ENCODE results near the gene TMEM63A. TPM values are rescaled to one million over a fixed set of nuclear protein-coding genes. Genes with fewer than 3 reads are reported as not detected.

The TMEM63A gene
- total RNA-seq, 1 experiment from 2014 or later = 91.7 TPM

- Mint-ChIP-seq H3K9me3 (peaks cover 5% of the 10 kb centered on the region), H3K4me1 (peaks cover 28% of the 10 kb centered on the region), H3K4me3 (no peak overlapping the region), H3K36me3 (no peaks in the 10 kb centered on the region), H3K27me3 (ENCODE audit: low read depth) (peaks cover 31% of the 10 kb centered on the region), H3K27ac (no peak overlapping the region)
- no peak for ATAC-seq
- TF ChIP-seq OVOL2 (CRISPR knock-in tag; IDR thresholded peaks at IDR 0.05; ENCODE audit: borderline replicate concordance) = no peak
- POLR2A ChIA-PET = no interaction called here
- CTCF ChIA-PET = interaction anchor here (3.5 to 5.1 kb wide), 2 partner anchors 18 to 27 kb away, joined by 13 to 94 read pairs; partner anchors contain the start of genes LEFTY1 and TMEM63A
- DNase-seq (ENCODE audit: low spot score) = no peak
Measured at GRCh38 chr1:225907341-225907740, 25.2 kb upstream of the TMEM63A start.

GRCh38 chr1:225906467-225906866 lies 24.3 kb upstream of the TMEM63A start:
- ChIA-PET POLR2A (no interaction called here), CTCF (interaction anchor here (0.6 to 3.5 kb wide), 3 partner anchors 17 to 159 kb away, joined by 3 to 13 read pairs (median 3); partner anchors contain the start of gene LEFTY1)
- Mint-ChIP-seq H3K36me3 (no peaks in the 10 kb centered on the region), H3K27ac (no peak overlapping the region), H3K27me3 (ENCODE audit: low read depth) (peaks cover 27% of the 10 kb centered on the region), H3K9me3 (peaks cover 5% of the 10 kb centered on the region), H3K4me1 (peaks cover 23% of the 10 kb centered on the region), H3K4me3 (no peak overlapping the region)
- ATAC-seq (no peak), DNase-seq (ENCODE audit: low spot score) (no peak)
- no peak for TF ChIP-seq ATF1 (CRISPR knock-in tag; IDR thresholded peaks at IDR 0.05)
- TF ChIP-seq CREM (CRISPR knock-in tag; IDR thresholded peaks at IDR 0.05) = no peak
- TF ChIP-seq OVOL2 (CRISPR knock-in tag; IDR thresholded peaks at IDR 0.05; ENCODE audit: borderline replicate concordance) = no peak
- no peak for TF ChIP-seq NR1H2 (CRISPR knock-in tag; IDR thresholded peaks at IDR 0.05)

- Mint-ChIP-seq H3K36me3 (no peaks in the 10 kb centered on the region), H3K4me1 (peaks cover 25% of the 10 kb centered on the region), H3K27ac (no peak overlapping the region), H3K9me3 (peaks cover 5% of the 10 kb centered on the region), H3K4me3 (no peak overlapping the region), H3K27me3 (ENCODE audit: low read depth) (peaks cover 30% of the 10 kb centered on the region)
- CTCF ChIA-PET = no interaction called here
- POLR2A ChIA-PET = interaction anchor here (0.9 kb wide), 1 partner anchor 14 kb away, joined by 3 read pairs; no protein-coding TSS in a partner anchor
- DNase-seq (ENCODE audit: low spot score) = no peak
- no peak for ATAC-seq
- no peak for TF ChIP-seq EMX1 (CRISPR knock-in tag; IDR thresholded peaks at IDR 0.05)
- TF ChIP-seq STAT6 (CRISPR knock-in tag; conservative IDR thresholded peaks at IDR 0.05; ENCODE audit: low read depth) = no peak
- TF ChIP-seq ZSCAN18 (CRISPR knock-in tag; IDR thresholded peaks at IDR 0.05) = no peak
- TF ChIP-seq SOX15 (CRISPR knock-in tag; IDR thresholded peaks at IDR 0.05) = no peak
- TF ChIP-seq ZNF425 (CRISPR knock-in tag; conservative IDR thresholded peaks at IDR 0.05) = no peak
- TF ChIP-seq ATF6 (CRISPR knock-in tag; IDR thresholded peaks at IDR 0.05) = no peak
- no peak for TF ChIP-seq ATF1 (CRISPR knock-in tag; IDR thresholded peaks at IDR 0.05)
- no peak for TF ChIP-seq ZBTB21 (CRISPR knock-in tag; IDR thresholded peaks at IDR 0.05; ENCODE audit: borderline replicate concordance)
- TF ChIP-seq GTF2I (CRISPR knock-in tag; conservative IDR thresholded peaks at IDR 0.05) = no peak
- no peak for TF ChIP-seq RELA (CRISPR knock-in tag; IDR thresholded peaks at IDR 0.05; ENCODE audit: borderline replicate concordance)
- no peak for TF ChIP-seq PRRX2 (CRISPR knock-in tag; IDR thresholded peaks at IDR 0.05)
- no peak for TF ChIP-seq PRDM15 (CRISPR knock-in tag; IDR thresholded peaks at IDR 0.05)
- no peak for TF ChIP-seq ZNF219 (CRISPR knock-in tag; IDR thresholded peaks at IDR 0.05; ENCODE audit: borderline replicate concordance)
- no peak for TF ChIP-seq ATF3 (CRISPR knock-in tag; conservative IDR thresholded peaks at IDR 0.05)
Measured at GRCh38 chr1:225903623-225904022, 21.4 kb upstream of the TMEM63A start.
